Panc1 (cell line): ENCODE results near the gene CEP128. TPM values are rescaled to one million over a fixed set of nuclear protein-coding genes. Genes with fewer than 3 reads are reported as not detected.

Experiments used
- ATAC-seq: fragments of 200-7000 bp; cut with Tn5 transposase; 2 replicates; pipeline ENCODE4 v1.9.1; 2020; ENCODE audit warnings: mild to moderate bottlenecking, moderate library complexity
- BruUV-seq: library from RNA; stranded (reverse); fragments of 400-500 nt; replicated peaks from 2 replicates; lab custom pipeline; 2021; lab: Mats Ljungman, UMichigan
- CTCF ChIA-PET: fragments of 300-600 bp; sonication (Branson Sonifier 250); formaldehyde crosslinking; loops from one replicate; lab custom pipeline; 2022; ENCODE audit warnings: antibody characterized with exemption; lab: Charles Lee
- POLR2A ChIA-PET: fragments of 300-600 bp; sonication (Branson Sonifier 250); formaldehyde crosslinking; loops from one replicate; lab custom pipeline; 2022; ENCODE audit warnings: antibody characterized with exemption; lab: Charles Lee
- DNase-seq: peaks from one replicate; pipeline ENCODE4 v3.0.0-alpha.2; 2010; ENCODE audit warnings: low read depth, low spot score
- H3K27ac ChIP-seq: 2 replicates; pipeline ENCODE4 v1.5.1; 2011; ENCODE audit warnings: mild to moderate bottlenecking, low read length, inconsistent platforms
- H3K27me3 ChIP-seq: fragments of 200-500 bp; sonication (Bioruptor generic); 2 replicates; pipeline ENCODE4 v1.6.0; 2014; ENCODE audit warnings: low read length, inconsistent platforms; ENCODE audit not compliant: control insufficient read depth, insufficient read depth
- H3K36me3 ChIP-seq: fragments of 200-500 bp; sonication (Bioruptor generic); 2 replicates; pipeline ENCODE4 v1.5.1; 2014; ENCODE audit warnings: inconsistent platforms, mild to moderate bottlenecking, low read length, moderate library complexity; ENCODE audit not compliant: control insufficient read depth, insufficient read depth
- H3K4me1 ChIP-seq: 2 replicates; pipeline ENCODE4 v1.5.1; 2011; ENCODE audit warnings: inconsistent platforms, mild to moderate bottlenecking, low read length, moderate library complexity; ENCODE audit not compliant: control insufficient read depth, insufficient read depth
- H3K4me3 ChIP-seq, 2 experiments: 2 replicates each; pipeline ENCODE4 v1.5.1; 2011 to 2012; ENCODE audit warnings: low read depth in 2 of 2, low read length in 2 of 2, mild to moderate bottlenecking in 2 of 2, inconsistent platforms in 1 of 2, moderate library complexity in 1 of 2
- H3K9me3 ChIP-seq: fragments of 200-500 bp; sonication (Bioruptor generic); 2 replicates; pipeline ENCODE4 v1.5.1; 2014; ENCODE audit warnings: low read depth, mild to moderate bottlenecking, inconsistent platforms, low read length, moderate library complexity; ENCODE audit not compliant: control insufficient read depth, insufficient read depth
- CTCF ChIP-seq: fragments of 450-650 bp; IDR thresholded peaks from 2 replicates; pipeline ENCODE4 v1.5.1; 2017; ENCODE audit warnings: mild to moderate bottlenecking
- POLR2AphosphoS5 ChIP-seq: IDR thresholded peaks from 2 replicates; pipeline ENCODE4 v1.6.1; 2012; ENCODE audit warnings: mild to moderate bottlenecking, low read depth, low read length, moderate library complexity
- REST ChIP-seq, 2 experiments: IDR thresholded peaks; 2 replicates each; pipeline ENCODE4 v1.6.1; 2011 to 2012; ENCODE audit warnings: low read depth in 2 of 2, control low read depth in 1 of 2, low read length in 1 of 2, mild to moderate bottlenecking in 1 of 2, moderate library complexity in 1 of 2; ENCODE audit not compliant: insufficient read depth in 1 of 2
- SIN3A ChIP-seq: IDR thresholded peaks from 2 replicates; pipeline ENCODE4 v1.6.1; 2012; ENCODE audit warnings: low read depth, mild to moderate bottlenecking, low read length, moderate library complexity, borderline replicate concordance; ENCODE audit not compliant: insufficient read depth
- TCF7L2 ChIP-seq: IDR thresholded peaks from 2 replicates; pipeline ENCODE4 v1.6.1; 2011; ENCODE audit warnings: mild to moderate bottlenecking, low read depth, low read length, inconsistent platforms
- in situ Hi-C: cut with HindIII; loops from 2 replicates; pipeline ENCODE4 v1.10.0; 2016; ENCODE audit warnings: low sequenced_read_pairs, low pct_unique_long_range_greater_than_20kb
- intact Hi-C: fragments of 100-400 bp; cut with micrococcal nuclease; formaldehyde crosslinking; loops from one replicate; pipeline ENCODE4 v1.10.0; 2022; ENCODE audit not compliant: unreplicated experiment
- total RNA-seq: library from RNA; stranded (reverse); gene quantifications from one replicate; pipeline ENCODE4 v1.2.1, GENCODE V29; 2021; ENCODE audit not compliant: unreplicated experiment

Gene CEP128
- total RNA-seq, 1 experiment from 2014 or later = 9.3 TPM

GRCh38 chr14:80798878-80799277 is 142.7 kb downstream of the CEP128 start:
- H3K4me3 ChIP-seq = no peak overlapping the region
- TF ChIP-seq POLR2AphosphoS5 (no peak), SIN3A (no peak), CTCF (no peak), REST (IDR thresholded peaks at IDR 0.05; ENCODE audit: insufficient read depth in 1 of 2, low read depth in 2 of 2, low read length in 1 of 2) (no peak), TCF7L2 (no peak)
- in situ Hi-C loops = no loop called here
- intact Hi-C loops = no loop called here
- CTCF ChIA-PET = no interaction called here
- BruUV-seq = no TSS peak
- no peaks in the 10 kb centered on the region for H3K27me3 ChIP-seq
- no peaks in the 10 kb centered on the region for H3K4me1 ChIP-seq
- DNase-seq = no peak
- POLR2A ChIA-PET = no interaction called here
- no peaks in the 10 kb centered on the region for H3K9me3 ChIP-seq
- H3K36me3 ChIP-seq = no peaks in the 10 kb centered on the region
- ATAC-seq = no peak
- no peak overlapping the region for H3K27ac ChIP-seq

GRCh38 chr14:80798211-80798610 is 143.3 kb downstream of the CEP128 start:
- Histone ChIP-seq H3K27me3 (no peaks in the 10 kb centered on the region), H3K27ac (no peak overlapping the region), H3K9me3 (no peaks in the 10 kb centered on the region), H3K4me1 (no peaks in the 10 kb centered on the region), H3K36me3 (no peaks in the 10 kb centered on the region), H3K4me3 (no peak overlapping the region)
- TF ChIP-seq CTCF = no peak
- TF ChIP-seq POLR2AphosphoS5 = no peak
- TF ChIP-seq REST (IDR thresholded peaks at IDR 0.05; ENCODE audit: insufficient read depth in 1 of 2, low read depth in 2 of 2, low read length in 1 of 2) = no peak
- no peak for TF ChIP-seq TCF7L2
- no peak for TF ChIP-seq SIN3A
- no TSS peak for BruUV-seq
- intact Hi-C loops = no loop called here
- ChIA-PET CTCF (no interaction called here), POLR2A (no interaction called here)
- no peak for DNase-seq
- in situ Hi-C loops = no loop called here
- ATAC-seq = no peak
